Cardiac fibroblast (primary cell): ENCODE data around the gene HOXB8.

Experiments
- DNase-seq, 2 donors: peaks; one replicate each; pipeline versions ENCODE4 v3.0.0 to v3.0.0-alpha.2; 2010; ENCODE audit warnings: low read depth in 2 of 2
- H3K4me3 ChIP-seq, 2 donors: replicated peaks in 1 of 2; 1 replicate in 1 of 2; 2 replicates in 1 of 2; pipeline ENCODE4 v1.5.1; 2011; ENCODE audit warnings: low read depth in 2 of 2, low read length in 2 of 2, mild to moderate bottlenecking in 2 of 2, moderate library complexity in 1 of 2
- TF ChIP-seq, protein P1 (sequence below): IDR thresholded peaks from one replicate; pipeline ENCODE4 v1.5.1; 2011; ENCODE audit warnings: low read depth, mild to moderate bottlenecking, low read length, inconsistent platforms

Gene HOXB8

DNA sequence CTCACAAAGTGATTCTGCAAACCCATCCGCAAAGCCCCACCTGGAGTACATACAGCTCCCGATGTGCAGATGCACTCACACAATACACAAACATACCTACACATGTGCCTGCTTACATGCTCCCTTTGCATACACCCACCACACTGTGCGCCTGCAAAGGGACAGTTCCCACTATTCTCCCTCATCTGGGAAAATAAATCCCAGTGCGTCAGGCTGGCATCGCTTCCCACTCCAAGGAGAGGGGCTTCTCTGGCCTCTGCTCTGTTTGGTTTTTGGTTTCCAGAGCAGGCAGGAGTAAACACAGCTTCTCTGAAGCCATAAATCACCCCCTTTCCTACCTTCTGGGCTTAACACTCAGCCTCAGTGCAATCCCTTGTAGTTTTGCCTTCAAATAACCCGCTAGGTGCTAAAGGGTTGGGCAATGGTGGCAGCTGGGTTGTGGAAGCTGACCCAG lies 51.7 kb downstream of the HOXB8 start:
- TF ChIP-seq, protein P1, sequence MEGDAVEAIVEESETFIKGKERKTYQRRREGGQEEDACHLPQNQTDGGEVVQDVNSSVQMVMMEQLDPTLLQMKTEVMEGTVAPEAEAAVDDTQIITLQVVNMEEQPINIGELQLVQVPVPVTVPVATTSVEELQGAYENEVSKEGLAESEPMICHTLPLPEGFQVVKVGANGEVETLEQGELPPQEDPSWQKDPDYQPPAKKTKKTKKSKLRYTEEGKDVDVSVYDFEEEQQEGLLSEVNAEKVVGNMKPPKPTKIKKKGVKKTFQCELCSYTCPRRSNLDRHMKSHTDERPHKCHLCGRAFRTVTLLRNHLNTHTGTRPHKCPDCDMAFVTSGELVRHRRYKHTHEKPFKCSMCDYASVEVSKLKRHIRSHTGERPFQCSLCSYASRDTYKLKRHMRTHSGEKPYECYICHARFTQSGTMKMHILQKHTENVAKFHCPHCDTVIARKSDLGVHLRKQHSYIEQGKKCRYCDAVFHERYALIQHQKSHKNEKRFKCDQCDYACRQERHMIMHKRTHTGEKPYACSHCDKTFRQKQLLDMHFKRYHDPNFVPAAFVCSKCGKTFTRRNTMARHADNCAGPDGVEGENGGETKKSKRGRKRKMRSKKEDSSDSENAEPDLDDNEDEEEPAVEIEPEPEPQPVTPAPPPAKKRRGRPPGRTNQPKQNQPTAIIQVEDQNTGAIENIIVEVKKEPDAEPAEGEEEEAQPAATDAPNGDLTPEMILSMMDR = no peak
- DNase-seq = no peak
- peak overlapping the region; percentile 11 to 56 for H3K4me3 ChIP-seq

- no peak for DNase-seq
- TF ChIP-seq, protein P1 = no peak
- H3K4me3 ChIP-seq = no peak overlapping the region
Measured at GRCh38 chr17:48562934-48563333, 52.2 kb downstream of the HOXB8 start.
